ENCODE data around the gene PDGFD.

Gene PDGFD

GRCh38 chr11:104164028-104164520 is at the start of gene PDGFD:
Gene PDGFD (minus strand): TSS chr11:104164147.
- DNase-seq, result peak; percentile 51

GRCh38 chr11:104206936-104207335 is 43.0 kb upstream of the PDGFD start:
- DNase-seq, result no peak

GRCh38 chr11:104205838-104206237 is 41.9 kb upstream of the PDGFD start:
- no peak for DNase-seq

- no peak for DNase-seq
These were observed 36.7 kb upstream of the PDGFD start for GRCh38 chr11:104200688-104201087.

- no peak for DNase-seq
These were observed 35.1 kb upstream of the PDGFD start for GRCh38 chr11:104199053-104199452.

- no peak for DNase-seq
These were observed 34.6 kb upstream of the PDGFD start for GRCh38 chr11:104198576-104198975.

- no peak for DNase-seq
These were observed 27.2 kb upstream of the PDGFD start for GRCh38 chr11:104191124-104191523.

- DNase-seq, result no peak
These were observed 19.6 kb upstream of the PDGFD start for GRCh38 chr11:104183593-104183992.

- DNase-seq, result no peak
These were observed 11.8 kb upstream of the PDGFD start for GRCh38 chr11:104175769-104176168.

GRCh38 chr11:104169091-104169490 is 5.1 kb upstream of the PDGFD start:
- DNase-seq, result no peak

- no peak for DNase-seq
These were observed 1.1 kb upstream of the PDGFD start for GRCh38 chr11:104165014-104165413.

GRCh38 chr11:104163100-104164027 is 583 bp downstream of the PDGFD start:
- DNase-seq, result no peak

- no peak for DNase-seq
These were observed 2.0 kb downstream of the PDGFD start for GRCh38 chr11:104161751-104162450.

- no peak for DNase-seq
These were observed 4.6 kb downstream of the PDGFD start for GRCh38 chr11:104159356-104159755.

- DNase-seq, result no peak
These were observed 8.6 kb downstream of the PDGFD start for GRCh38 chr11:104155375-104155774.

GRCh38 chr11:104154296-104154695 is 9.7 kb downstream of the PDGFD start:
- DNase-seq, result no peak

GRCh38 chr11:104152941-104153505 is 10.9 kb downstream of the PDGFD start:
- DNase-seq, result no peak

- DNase-seq, result no peak
These were observed 12.3 kb downstream of the PDGFD start for GRCh38 chr11:104151404-104152204.

- no peak for DNase-seq
These were observed 15.2 kb downstream of the PDGFD start for GRCh38 chr11:104148706-104149105.

GRCh38 chr11:104148074-104148473 is 15.9 kb downstream of the PDGFD start:
- DNase-seq, result no peak

- DNase-seq, result no peak
These were observed 17.0 kb downstream of the PDGFD start for GRCh38 chr11:104146943-104147342.

GRCh38 chr11:104146421-104146820 is 17.5 kb downstream of the PDGFD start:
- no peak for DNase-seq

- no peak for DNase-seq
These were observed 18.9 kb downstream of the PDGFD start for GRCh38 chr11:104145062-104145461.

Data from NCI-H226 (cell line).